NOMO-1 (cell line): ENCODE data around the gene PRDM15.

ENCODE experiments used
- DNase-seq, 2 experiments: peaks; one replicate each; lab custom pipeline; 2025; ENCODE audit not compliant: unreplicated experiment in 2 of 2; lab: John Stamatoyannopoulos, UW

Gene PRDM15, protein sequence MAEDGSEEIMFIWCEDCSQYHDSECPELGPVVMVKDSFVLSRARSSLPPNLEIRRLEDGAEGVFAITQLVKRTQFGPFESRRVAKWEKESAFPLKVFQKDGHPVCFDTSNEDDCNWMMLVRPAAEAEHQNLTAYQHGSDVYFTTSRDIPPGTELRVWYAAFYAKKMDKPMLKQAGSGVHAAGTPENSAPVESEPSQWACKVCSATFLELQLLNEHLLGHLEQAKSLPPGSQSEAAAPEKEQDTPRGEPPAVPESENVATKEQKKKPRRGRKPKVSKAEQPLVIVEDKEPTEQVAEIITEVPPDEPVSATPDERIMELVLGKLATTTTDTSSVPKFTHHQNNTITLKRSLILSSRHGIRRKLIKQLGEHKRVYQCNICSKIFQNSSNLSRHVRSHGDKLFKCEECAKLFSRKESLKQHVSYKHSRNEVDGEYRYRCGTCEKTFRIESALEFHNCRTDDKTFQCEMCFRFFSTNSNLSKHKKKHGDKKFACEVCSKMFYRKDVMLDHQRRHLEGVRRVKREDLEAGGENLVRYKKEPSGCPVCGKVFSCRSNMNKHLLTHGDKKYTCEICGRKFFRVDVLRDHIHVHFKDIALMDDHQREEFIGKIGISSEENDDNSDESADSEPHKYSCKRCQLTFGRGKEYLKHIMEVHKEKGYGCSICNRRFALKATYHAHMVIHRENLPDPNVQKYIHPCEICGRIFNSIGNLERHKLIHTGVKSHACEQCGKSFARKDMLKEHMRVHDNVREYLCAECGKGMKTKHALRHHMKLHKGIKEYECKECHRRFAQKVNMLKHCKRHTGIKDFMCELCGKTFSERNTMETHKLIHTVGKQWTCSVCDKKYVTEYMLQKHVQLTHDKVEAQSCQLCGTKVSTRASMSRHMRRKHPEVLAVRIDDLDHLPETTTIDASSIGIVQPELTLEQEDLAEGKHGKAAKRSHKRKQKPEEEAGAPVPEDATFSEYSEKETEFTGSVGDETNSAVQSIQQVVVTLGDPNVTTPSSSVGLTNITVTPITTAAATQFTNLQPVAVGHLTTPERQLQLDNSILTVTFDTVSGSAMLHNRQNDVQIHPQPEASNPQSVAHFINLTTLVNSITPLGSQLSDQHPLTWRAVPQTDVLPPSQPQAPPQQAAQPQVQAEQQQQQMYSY

DNA sequence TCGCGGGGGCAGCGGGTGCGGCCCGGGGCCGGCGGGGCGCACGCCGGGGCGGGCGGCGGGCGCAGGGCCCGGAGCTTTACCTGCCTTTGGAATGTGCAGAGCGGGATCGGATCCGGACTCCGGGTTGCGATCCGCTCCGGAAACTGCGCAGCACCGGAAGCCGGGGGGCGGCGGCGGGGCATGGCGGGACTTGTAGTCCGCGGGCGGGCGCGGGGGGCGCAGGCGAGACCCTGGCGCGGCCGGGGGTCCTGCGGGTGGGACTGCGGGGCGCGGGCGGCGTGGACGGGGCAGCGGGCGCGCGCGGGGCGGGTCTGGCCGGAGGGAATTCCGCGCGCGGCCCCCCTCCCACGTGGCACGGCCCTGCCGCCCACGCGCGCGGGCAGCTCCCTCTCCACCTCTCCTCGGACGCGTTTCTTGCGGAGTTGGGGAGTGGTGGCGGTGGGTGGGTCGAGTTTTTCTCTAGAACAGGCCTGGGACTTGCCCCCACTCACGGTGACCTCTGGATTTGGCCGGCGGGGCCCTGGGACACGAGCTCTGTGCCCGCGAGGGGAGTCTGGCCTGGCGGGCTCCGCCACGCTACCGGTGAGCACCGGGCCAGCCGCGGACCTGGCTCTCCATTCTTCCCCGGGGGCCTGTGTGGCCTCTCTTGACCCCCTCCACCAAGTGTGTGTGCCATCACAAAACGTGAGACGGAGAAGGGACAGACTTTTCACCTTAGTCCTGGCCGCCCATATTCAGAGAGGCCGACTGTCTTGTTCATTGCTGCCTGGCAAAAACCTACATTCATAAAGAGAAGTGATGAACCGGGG lies at the start of gene PRDM15:
TSS of gene PRDM15 (minus strand) at position 155 of the 809 bp plus-strand sequence. CDS start 18,981 bp downstream, outside the sequence.
- DNase-seq = peak; percentile 44 to 45

DNA sequence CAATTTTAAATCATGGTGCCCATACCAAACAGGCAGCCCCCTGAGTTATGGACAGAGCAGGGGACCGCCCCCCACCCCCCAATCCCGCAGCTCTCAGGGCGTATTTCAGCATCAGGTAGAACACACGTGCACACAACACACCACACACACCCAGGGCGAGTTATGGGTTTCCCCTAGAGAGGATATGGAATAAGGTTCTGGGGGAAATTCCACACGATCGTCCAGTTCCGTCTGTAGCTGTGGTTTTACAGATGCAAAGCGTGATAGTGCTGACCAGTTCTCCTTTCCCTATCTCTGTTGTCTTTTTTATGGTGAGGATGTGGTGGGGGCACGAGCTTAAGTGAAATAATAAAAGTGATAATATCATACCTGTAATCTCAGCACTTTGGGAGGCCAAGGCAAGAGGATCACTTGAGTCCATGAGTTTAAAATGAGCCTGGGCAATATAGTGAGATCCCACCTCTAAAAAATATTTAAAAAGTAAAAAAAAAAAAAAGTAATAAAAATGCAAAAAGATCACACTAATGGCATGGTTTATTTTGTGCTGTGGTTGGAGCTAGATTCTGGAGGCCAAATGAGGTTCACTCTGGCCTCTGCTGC lies 49.6 kb upstream of the PRDM15 start:
- peak in 1 of 2 experiments; percentile 22 for DNase-seq

DNA sequence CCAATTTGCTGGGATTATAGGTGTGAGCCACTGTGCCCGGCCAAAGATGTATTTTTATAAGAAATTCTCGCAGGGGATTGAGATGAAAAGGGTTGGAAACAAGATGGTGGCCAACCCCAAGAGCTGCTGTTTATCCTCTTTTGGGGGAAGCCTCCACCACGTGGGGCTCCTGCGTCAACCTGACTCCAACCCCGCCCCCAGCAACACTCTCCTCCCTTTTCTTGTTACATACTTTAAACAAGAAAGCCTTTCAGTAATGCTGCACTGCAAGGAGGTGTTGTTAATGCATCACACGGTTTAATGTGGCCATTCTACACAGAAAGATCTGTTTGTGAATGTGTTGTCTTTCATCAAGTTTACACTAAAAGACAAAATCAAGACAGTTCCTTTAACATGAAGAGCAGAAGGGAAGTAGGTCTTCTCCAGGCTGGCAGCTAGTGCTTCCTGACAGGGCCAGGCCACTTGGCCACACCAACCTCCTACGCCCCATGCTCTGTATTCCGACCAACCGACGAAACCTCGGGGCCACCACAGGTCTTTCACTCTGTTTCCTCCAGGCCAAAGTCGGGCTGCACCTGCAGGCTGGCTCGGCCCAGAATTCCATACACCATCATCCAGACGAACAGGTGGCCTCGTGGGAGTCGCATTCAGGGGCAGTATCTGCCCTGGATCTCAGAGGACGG lies 48.7 kb upstream of the PRDM15 start:
- DNase-seq = no peak

DNA sequence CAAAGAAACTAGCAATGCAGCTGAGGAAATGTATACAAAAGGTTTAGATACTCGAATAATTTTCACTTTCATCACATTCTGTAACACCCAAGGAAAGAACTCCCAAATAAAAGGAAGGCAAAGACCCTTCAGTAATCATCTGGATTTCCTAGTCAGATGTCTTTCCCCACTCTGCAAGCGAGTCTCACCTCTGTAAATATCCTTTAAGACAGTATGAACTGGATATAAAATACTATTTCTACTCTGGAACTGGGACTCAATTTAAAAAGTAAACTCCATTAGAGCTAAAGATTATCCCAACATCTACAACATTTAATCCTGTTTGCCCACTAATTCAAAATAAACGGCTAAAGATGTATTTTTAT lies 47.6 kb upstream of the PRDM15 start:
- DNase-seq = no peak

DNA sequence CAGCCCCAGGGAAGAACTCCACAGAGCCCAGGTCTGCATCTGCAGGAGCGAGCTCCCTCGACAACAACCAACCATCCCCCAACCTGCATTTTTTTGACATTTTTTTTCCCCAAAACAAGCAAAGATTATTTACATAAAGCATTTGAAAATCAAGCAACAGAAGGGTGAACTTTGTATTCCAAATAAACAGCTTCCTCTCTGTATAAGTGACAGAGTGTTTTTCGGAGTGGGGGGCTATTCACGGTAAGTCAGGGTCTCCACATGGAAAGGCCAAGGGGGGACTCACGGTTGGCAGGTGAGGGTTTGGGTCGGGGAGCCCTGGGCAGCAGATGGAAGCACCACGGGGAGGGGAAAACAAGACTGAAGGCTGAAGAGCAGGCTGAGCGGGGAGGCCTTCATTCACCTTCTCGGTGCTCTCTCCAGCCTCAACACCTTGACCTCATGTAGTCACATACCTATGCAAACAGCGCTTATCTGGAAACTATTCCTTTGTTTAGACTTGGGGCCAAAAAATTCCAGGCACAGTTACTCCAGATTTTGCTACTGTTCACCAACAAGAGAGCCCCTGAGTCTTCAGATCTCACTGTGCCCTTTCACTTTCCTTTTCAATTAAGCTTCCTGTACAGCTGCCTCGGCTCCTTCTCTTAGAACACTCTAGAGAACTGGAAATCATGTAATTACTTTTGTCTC lies 47.1 kb upstream of the PRDM15 start:
- DNase-seq = peak; percentile 15 to 69

DNA sequence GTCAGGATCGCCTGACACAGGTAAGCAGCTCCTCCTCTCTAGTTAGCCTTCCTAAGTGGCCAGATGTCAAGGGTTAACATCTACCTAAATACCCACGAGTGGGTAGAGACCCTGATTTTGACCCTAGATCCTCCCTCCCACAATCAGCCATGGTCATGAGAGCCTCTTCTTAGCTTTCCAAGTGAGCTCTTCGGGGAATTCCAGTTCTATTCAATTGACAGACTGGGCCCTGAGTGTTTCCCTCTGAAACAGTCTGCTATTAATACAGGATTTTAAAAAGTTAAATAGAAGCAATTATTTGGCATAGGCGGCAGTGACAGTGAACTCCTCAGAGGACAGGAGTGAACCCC lies 46.6 kb upstream of the PRDM15 start:
- DNase-seq = no peak

DNA sequence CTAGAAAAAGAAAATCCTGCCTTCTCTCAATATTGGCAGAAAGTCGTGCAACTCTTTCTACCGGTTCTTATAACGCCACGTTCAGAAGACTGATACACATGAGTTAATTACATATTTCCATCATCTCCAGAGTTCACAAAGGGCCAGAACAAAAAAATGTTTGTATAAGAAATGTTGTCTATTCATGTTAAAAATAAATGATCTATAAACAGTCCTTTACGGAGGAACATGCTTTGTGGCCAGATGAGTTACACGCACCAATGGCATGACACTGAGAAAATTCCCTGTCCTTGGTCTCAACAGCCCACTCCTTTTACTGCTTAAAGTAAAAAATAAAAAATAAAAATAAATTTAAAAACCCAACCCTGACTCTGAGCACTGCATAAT lies 45.2 kb upstream of the PRDM15 start:
- no peak for DNase-seq

DNA sequence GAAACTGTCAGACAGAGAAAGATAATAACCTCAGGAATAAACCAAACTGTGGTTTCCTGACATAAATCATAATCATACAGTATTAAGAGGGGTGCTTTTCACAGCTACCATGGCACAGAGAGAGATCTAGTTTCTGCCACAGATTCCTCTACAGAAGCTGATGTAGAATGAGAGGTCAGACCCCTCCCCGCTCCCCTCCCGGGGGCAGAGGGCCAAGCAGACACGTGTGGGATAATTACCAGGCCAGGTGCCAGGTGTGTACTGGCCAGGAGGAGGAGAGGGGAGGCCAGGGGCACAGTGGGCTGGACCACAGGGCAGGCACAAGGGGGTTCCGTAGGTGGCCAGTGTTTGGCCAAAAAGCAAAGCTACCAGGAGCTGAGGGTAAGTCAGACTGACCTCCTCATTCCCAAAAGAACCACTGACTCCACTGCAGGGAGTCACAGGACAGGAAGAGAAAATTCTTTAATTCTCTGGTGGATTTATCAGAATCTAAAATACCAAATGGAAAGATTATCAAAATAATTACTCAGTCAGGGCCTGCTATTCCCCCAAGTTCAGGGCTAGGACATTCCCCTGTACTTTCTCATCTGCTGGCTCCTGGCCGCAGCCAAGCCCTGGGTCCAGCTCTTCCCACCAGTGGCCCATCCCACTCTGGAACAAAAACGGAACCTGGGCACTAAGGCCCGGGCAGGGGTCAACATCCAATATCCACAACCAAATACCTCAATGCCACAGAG lies 44.7 kb upstream of the PRDM15 start:
- DNase-seq = peak in 1 of 2 experiments; percentile 27

DNA sequence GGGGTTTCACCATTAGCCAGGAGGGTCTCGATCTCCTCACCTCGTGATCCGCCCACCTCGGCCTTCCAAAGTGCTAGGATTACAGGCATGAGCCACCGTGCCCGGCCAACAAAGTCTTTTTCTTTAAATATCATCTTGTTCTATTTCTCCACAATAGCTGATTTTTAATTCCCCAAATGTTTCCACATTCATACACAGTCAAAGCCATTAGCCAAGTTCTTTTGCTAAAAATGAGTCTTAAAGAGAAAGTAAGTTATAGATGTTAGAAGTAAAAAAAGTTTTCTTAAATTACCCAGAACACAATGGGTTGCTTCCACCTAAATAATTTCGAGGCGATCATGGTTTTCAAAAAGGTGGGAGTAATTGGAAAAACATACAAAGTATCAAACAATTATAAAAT lies 44.0 kb upstream of the PRDM15 start:
- DNase-seq = no peak

DNA sequence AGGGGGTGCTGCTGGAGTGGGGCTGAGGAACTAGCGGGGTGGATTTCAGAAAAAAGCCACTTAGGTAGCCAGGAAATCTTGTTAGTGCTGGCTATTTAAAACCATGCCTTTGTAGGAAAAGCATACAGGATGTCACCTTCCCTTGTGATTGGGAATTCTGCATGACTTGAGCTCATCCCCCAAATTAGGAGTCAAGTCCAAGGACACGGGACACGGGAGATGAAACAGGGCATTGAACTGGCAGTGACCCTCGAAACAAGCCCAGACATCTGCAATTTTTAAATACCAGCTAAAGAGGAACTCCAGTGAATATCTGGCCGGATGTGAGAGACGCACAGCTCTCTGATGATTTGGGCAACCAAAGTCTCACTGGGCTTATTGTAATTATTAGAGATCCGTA lies 41.9 kb upstream of the PRDM15 start:
- peak; percentile 35 to 58 for DNase-seq

DNA sequence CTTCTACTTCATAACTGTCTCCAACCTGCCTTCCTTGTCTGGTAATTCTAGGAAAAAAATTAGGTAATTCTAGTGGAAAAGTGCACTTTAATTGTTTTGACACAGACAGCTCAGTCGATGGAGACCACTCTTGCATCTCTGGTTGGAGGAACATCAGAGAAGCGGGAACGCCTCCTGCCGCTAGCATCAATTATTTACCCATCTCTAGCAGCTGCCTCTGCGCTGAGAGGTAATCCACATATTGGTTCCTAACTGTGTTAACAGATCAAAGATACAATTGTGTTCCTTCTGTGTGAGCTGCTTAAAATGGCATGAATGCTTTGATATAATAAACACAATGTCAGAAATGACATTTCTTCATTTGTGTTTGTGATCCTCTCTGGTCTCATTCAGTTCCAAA lies 41.3 kb upstream of the PRDM15 start:
- no peak for DNase-seq

DNA sequence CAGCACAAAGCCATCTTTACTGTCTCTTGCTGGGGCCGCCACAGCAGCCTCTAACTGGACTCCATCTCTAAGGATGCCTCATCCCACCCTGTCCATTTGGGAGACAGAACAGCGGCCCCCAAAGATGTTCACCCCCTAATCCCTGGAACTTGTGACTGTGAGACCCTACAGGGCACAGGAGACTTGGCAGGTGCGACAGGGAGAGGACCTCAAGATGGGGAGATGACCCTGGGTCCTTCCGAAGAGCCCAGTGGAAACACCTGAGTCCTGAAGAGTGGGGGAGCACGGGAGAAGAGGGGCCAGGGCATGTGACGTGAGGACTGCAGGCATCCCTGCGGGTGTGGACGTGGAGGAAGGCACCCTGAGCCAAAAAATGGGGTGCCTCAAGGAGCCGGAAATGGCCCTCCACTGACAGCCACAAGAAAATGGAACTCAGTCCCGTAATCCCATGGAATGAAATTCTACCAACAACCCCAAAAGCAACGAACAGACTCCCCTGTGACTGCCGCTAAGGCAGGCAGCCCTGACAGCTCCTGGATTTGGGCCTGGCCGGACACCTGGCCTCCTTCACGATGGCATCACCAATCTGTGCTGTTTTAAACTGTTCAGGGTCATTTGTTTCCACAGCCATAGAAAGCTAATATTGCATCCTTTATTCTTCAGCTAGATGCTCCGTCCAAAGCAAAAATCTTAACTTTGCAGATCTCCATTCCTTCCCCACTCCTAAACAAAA lies 40.7 kb upstream of the PRDM15 start:
- DNase-seq = no peak

DNA sequence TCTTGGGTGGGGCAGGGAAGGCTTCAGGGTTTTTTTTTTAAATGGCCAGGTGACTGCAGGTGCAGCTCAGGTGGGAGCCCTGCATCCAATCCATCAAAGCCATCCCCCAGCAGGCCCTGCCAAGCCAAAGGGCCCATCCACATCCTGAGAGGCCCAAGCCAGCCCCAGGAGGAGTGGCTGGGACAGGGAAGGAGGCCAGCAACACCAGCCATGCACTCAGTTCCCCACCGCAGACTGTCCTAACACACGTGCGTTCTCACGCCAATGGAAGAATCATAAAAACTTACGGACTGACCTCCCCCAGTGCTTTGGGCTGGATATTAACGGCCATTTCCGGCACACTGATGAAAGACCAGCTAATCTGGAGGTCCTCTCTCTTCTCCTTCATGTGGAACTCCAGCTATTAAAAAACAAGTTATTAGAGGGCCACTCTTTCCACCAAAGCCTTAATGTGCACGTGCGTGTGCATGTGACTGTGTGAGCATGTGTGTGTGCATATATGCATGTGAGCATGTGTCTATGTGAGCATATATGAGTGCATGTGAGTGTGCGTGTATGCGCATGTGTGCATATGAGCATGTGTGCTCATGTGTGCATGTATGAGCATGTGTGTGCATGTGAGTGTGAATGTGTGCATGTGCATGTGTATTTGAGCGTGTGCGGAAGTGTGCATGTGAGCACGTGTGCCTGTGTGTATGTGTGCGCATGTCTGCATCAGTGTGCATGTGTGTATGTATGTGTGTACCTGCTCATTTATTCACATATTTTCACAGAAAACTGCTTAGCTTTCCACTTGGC lies 39.6 kb upstream of the PRDM15 start:
- DNase-seq = no peak

DNA sequence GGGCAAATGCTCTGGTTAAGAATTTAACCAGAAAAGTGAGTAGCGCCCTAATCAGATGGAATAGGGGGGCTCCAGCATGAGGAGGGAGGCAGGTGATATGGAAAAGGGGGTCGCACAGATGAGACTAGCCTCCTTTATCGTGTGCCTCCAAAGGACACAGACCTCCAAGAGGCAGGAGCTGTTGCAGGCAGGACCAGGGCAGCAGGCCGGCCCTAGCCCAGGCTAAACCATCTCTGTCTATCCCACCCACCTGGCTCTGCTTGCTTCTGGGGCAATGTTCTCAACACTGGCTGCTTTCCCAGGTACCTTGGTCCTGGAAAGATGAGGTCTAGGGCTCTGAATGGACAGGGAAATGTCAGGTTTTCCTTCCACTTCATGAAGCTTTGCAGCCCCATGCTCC lies 38.4 kb upstream of the PRDM15 start:
- DNase-seq = no peak

DNA sequence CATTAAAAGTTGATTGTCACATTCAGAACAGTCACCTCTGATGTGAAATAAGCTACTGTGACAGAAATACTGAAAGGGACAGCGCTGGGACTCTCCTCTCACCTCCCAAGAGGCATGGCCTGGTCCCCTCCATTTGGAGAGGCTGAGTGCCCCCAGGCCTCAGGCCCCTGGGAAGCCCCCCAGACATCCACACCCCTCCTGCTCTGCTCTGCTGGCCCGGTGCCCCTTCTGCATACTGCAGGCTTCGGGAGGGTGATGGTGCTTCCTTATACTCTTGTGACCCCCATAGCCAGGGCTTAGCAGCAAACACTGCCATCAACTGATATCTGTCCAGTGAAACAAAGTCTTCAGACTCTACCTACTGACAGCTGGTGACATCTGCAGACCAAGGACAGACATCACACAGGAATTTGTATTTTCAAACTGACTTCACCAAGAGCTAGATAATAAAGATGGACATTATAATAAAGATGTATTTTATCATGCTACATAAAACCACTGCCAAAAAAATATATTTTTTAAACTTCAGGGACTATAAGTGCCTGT lies 37.8 kb upstream of the PRDM15 start:
- no peak for DNase-seq

DNA sequence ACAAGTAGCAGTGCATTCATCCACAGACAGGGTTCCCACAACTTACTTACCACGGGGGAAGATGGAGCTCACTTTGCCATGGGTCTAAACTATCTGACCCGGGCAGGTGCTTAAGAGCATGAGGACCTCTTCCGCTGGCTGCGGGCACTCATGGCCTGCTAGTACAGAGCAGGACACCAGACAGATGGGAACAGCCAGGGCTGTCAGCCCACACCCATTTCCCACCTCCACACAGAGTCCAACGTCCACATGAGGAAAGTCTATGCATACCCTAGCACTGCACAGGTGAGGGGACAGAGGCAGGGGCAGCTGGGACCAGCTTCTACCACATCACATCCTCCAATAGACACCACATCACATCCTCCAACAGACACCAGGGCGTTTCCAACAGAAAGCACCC lies 35.8 kb upstream of the PRDM15 start:
- no peak for DNase-seq

DNA sequence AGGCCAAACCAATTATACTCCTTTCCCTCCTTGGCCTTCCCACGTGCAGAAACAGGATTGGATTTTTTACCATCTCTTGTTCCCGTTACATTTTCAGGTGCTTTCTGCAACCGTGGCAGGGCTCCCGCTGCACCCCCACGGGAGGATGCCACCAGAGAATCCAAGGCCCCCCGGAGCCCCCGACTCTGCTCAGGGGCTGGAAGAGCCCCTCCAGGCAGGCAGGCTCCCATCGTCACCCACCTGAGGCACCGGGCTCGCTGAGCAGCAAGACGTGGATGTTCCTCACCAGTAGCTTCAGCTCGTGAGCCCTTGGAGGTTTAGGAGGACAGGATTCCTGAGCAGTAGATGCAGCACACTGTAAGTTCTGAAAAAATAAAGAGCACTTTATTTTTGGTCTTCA lies 35.2 kb upstream of the PRDM15 start:
- no peak for DNase-seq
